Mesenchymal stem cell (in vitro differentiated cells and primary cell): Measurements from ENCODE around the gene SERP2. TPM values are rescaled to one million over a fixed set of nuclear protein-coding genes. Genes with fewer than 3 reads are reported as not detected.
"Not testable (repeated sequence)": the region's sequence is repeated elsewhere in the genome, so short reads cannot be mapped to it uniquely, and the experiment has no call there.

Source experiments
- DNase-seq: peaks from one replicate; pipeline ENCODE4 v3.0.0-alpha.2; 2013
- H2AFZ ChIP-seq: one replicate; pipeline ENCODE4 v1.6.1; 2013; ENCODE audit warnings: low read depth, mild to moderate bottlenecking, control low read depth, inconsistent platforms, low read length, moderate library complexity
- H2AK5ac ChIP-seq: 2 replicates; pipeline ENCODE4 v1.6.1; 2013; ENCODE audit warnings: low read length, moderate library complexity, mild to moderate bottlenecking, inconsistent platforms; ENCODE audit not compliant: severe bottlenecking
- H2BK120ac ChIP-seq: one replicate; pipeline ENCODE4 v1.6.1; 2013; ENCODE audit warnings: low read depth, mild to moderate bottlenecking, inconsistent platforms, low read length, moderate library complexity
- H2BK12ac ChIP-seq, 2 experiments: one replicate each; pipeline ENCODE4 v1.6.1; 2013; ENCODE audit warnings: inconsistent platforms in 2 of 2, low read length in 2 of 2, mild to moderate bottlenecking in 2 of 2, moderate library complexity in 2 of 2, control low read depth in 1 of 2
- H2BK15ac ChIP-seq: one replicate; pipeline ENCODE4 v1.6.1; 2013; ENCODE audit warnings: mild to moderate bottlenecking, low read depth, inconsistent platforms; ENCODE audit not compliant: poor library complexity, severe bottlenecking
- H2BK5ac ChIP-seq: 2 replicates; pipeline ENCODE4 v1.6.1; 2013; ENCODE audit warnings: low read depth, mild to moderate bottlenecking, low read length, control low read depth, inconsistent platforms; ENCODE audit not compliant: poor library complexity, severe bottlenecking
- H3K14ac ChIP-seq, 2 experiments: one replicate each; pipeline ENCODE4 v1.6.1; 2013; ENCODE audit warnings: inconsistent platforms in 2 of 2, low read length in 2 of 2, control low read depth in 1 of 2, mild to moderate bottlenecking in 1 of 2, moderate library complexity in 1 of 2
- H3K18ac ChIP-seq, 2 experiments: one replicate each; pipeline ENCODE4 v1.6.1; 2013; ENCODE audit warnings: inconsistent platforms in 2 of 2, low read length in 2 of 2, control low read depth in 1 of 2, low read depth in 1 of 2, mild to moderate bottlenecking in 1 of 2
- H3K23ac ChIP-seq, 2 experiments: one replicate each; pipeline ENCODE4 v1.6.1; 2013; ENCODE audit warnings: inconsistent platforms in 2 of 2, low read length in 2 of 2, mild to moderate bottlenecking in 2 of 2, moderate library complexity in 2 of 2, control low read depth in 1 of 2
- H3K27ac ChIP-seq: 2 replicates; pipeline ENCODE4 v1.5.1; 2013; ENCODE audit warnings: mild to moderate bottlenecking, moderate library complexity, low read length, control low read depth, inconsistent platforms; ENCODE audit not compliant: poor library complexity, severe bottlenecking
- H3K27me3 ChIP-seq, 2 experiments: 2 replicates each; pipeline versions ENCODE4 v1.6.1 to v1.7.0; 2013; ENCODE audit warnings: low read length in 2 of 2, mild to moderate bottlenecking in 2 of 2, moderate library complexity in 2 of 2, control low read depth in 1 of 2, inconsistent platforms in 1 of 2; ENCODE audit not compliant: control insufficient read depth in 1 of 2, insufficient read depth in 1 of 2
- H3K36me3 ChIP-seq, 2 experiments: 2 replicates each; pipeline versions ENCODE4 v1.6.1 to v1.7.0; 2013; ENCODE audit warnings: low read length in 2 of 2, control low read depth in 1 of 2, inconsistent platforms in 1 of 2, low read depth in 1 of 2, mild to moderate bottlenecking in 1 of 2; ENCODE audit not compliant: insufficient read depth in 2 of 2, control insufficient read depth in 1 of 2
- H3K4ac ChIP-seq, 2 experiments: one replicate each; pipeline ENCODE4 v1.6.1; 2013; ENCODE audit warnings: inconsistent platforms in 2 of 2, low read length in 2 of 2, mild to moderate bottlenecking in 2 of 2, moderate library complexity in 2 of 2, control low read depth in 1 of 2, low read depth in 1 of 2
- H3K4me1 ChIP-seq: 2 replicates; pipeline ENCODE4 v1.6.1; 2013; ENCODE audit warnings: low read depth, low read length, control low read depth; ENCODE audit not compliant: control insufficient read depth, insufficient read depth
- H3K4me2 ChIP-seq: 2 replicates; pipeline ENCODE4 v1.6.1; 2013; ENCODE audit warnings: low read length, mild to moderate bottlenecking, inconsistent platforms; ENCODE audit not compliant: poor library complexity, severe bottlenecking
- H3K4me3 ChIP-seq, 2 experiments: 2 replicates each; pipeline versions ENCODE4 v1.5.1 to v1.7.0; 2013; ENCODE audit warnings: low read length in 2 of 2, mild to moderate bottlenecking in 2 of 2, control low read depth in 1 of 2, low read depth in 1 of 2; ENCODE audit not compliant: insufficient read depth in 1 of 2
- H3K79me1 ChIP-seq: replicated peaks from 2 replicates; pipeline ENCODE4 v1.6.1; 2013; ENCODE audit warnings: mild to moderate bottlenecking, control low read depth, low read length, inconsistent platforms; ENCODE audit not compliant: poor library complexity, severe bottlenecking
- H3K9ac ChIP-seq: 2 replicates; pipeline ENCODE4 v1.7.0; 2013; ENCODE audit warnings: mild to moderate bottlenecking, low read length, moderate library complexity
- H3K9me3 ChIP-seq: 2 replicates; pipeline ENCODE4 v1.7.0; 2013; ENCODE audit warnings: mild to moderate bottlenecking, low read length; ENCODE audit not compliant: control insufficient read depth
- H4K8ac ChIP-seq: one replicate; pipeline ENCODE4 v1.6.1; 2013; ENCODE audit warnings: inconsistent platforms, mild to moderate bottlenecking, low read length, moderate library complexity
- H4K91ac ChIP-seq: one replicate; pipeline ENCODE4 v1.6.1; 2013; ENCODE audit warnings: mild to moderate bottlenecking, low read length, inconsistent platforms
- WGBS: methylation state at CpG from one replicate; pipeline ENCODE4 v1.1.7; 2013; ENCODE audit warnings: mixed read lengths; 5-methylcytosine and 5-hydroxymethylcytosine counted together
- polyA plus RNA-seq, 2 experiments: library from polyadenylated mRNA; stranded (reverse); fragments of 200-250 nt; gene quantifications; one replicate each; pipeline ENCODE4 v1.2.3, GENCODE V29; 2013

The SERP2 gene
- 3.4 TPM for polyA plus RNA-seq (2013, experiment 1 of 2)
- polyA plus RNA-seq (2013, experiment 2 of 2): 3.5 TPM

GRCh38 chr13:44373601-44374347, at the start of gene SERP2:
Gene SERP2 (plus strand): TSS chr13:44373824. CDS start chr13:44374026, 202 bp downstream.
- Histone ChIP-seq H2BK120ac (peak within 1 kb of the TSS; percentile 73), H3K4me1 (peaks cover 15% of the 10 kb centered on the region), H3K4ac (peak within 1 kb of the TSS; percentile 29 to 92), H3K36me3 (no peaks in the 10 kb centered on the region), H3K27me3 (no peaks in the 10 kb centered on the region), H3K4me3 (peak within 1 kb of the TSS; percentile 71 to 82), H3K23ac (peak within 1 kb of the TSS in 1 of 2 experiments; percentile 91), H2BK12ac (peak within 1 kb of the TSS in 1 of 2 experiments; percentile 88), H3K18ac (peak within 1 kb of the TSS; percentile 88 to 92), H2BK15ac (peak within 1 kb of the TSS; percentile 79), H4K8ac (peak within 1 kb of the TSS; percentile 99), H2BK5ac (no peak within 1 kb of the TSS), H2AK5ac (peak within 1 kb of the TSS; percentile 18), H2AFZ (peak within 1 kb of the TSS; percentile 89), H3K4me2 (peak within 1 kb of the TSS; percentile 88), H3K27ac (no peak within 1 kb of the TSS), H3K9ac (peak within 1 kb of the TSS; percentile 80), H4K91ac (peak within 1 kb of the TSS; percentile 70), H3K14ac (peak within 1 kb of the TSS in 1 of 2 experiments; percentile 95), H3K9me3 (no peaks in the 10 kb centered on the region), H3K79me1 (peaks cover 4% of the 10 kb centered on the region)
- WGBS: 5% methylated on average over 63 of the region's 83 CpGs
- DNase-seq: no peak

- Histone ChIP-seq H3K36me3 (no peaks in the 10 kb centered on the region), H3K9ac (no peak overlapping the region)
- DNase-seq: no peak
Measured at GRCh38 chr13:44326961-44327360, 46.7 kb upstream of the SERP2 start.

GRCh38 chr13:44329041-44329440, 44.6 kb upstream of the SERP2 start:
- not testable (repeated sequence) for H4K8ac ChIP-seq, H3K9me3 ChIP-seq, H3K36me3 ChIP-seq, H3K9ac ChIP-seq, H2BK15ac ChIP-seq, H3K27me3 ChIP-seq, H2BK120ac ChIP-seq, DNase-seq, H3K18ac ChIP-seq, H2AFZ ChIP-seq, H3K23ac ChIP-seq, H3K14ac ChIP-seq, H2BK12ac ChIP-seq, H3K27ac ChIP-seq, H4K91ac ChIP-seq, H3K4ac ChIP-seq, H3K4me2 ChIP-seq, H2AK5ac ChIP-seq, H2BK5ac ChIP-seq, H3K4me3 ChIP-seq, H3K79me1 ChIP-seq
- peaks cover 11% of the 10 kb centered on the region for H3K4me1 ChIP-seq

More at GRCh38 chr13:44326961-44327360, 46.7 kb upstream of the SERP2 start:
- no peak overlapping the region for H2BK12ac ChIP-seq
- no peak overlapping the region for H2BK120ac ChIP-seq
- no peaks in the 10 kb centered on the region for H3K79me1 ChIP-seq
- H3K4me2 ChIP-seq: no peak overlapping the region
- H3K4me3 ChIP-seq: no peak overlapping the region
- H2AFZ ChIP-seq: no peak overlapping the region
- H4K91ac ChIP-seq: no peak overlapping the region
- peak overlapping the region; percentile 41 for H2BK15ac ChIP-seq
- H3K18ac ChIP-seq: peak overlapping the region in 1 of 2 experiments; percentile 37
- no peak overlapping the region for H2BK5ac ChIP-seq
- 99% methylated on average over 2 of the region's 2 CpGs for WGBS
- no peak overlapping the region for H3K27ac ChIP-seq
- peaks cover 2% of the 10 kb centered on the region for H3K4me1 ChIP-seq
- H3K9me3 ChIP-seq: peaks cover 4% of the 10 kb centered on the region
- peak overlapping the region in 1 of 2 experiments; percentile 40 for H3K4ac ChIP-seq
- H3K14ac ChIP-seq: no peak overlapping the region
- H3K23ac ChIP-seq: no peak overlapping the region
- H2AK5ac ChIP-seq: no peak overlapping the region
- H4K8ac ChIP-seq: no peak overlapping the region
- H3K27me3 ChIP-seq: peaks cover 0 to 4% of the 10 kb centered on the region in 2 experiments

GRCh38 chr13:44329909-44330545, 43.6 kb upstream of the SERP2 start:
- no peak overlapping the region for H2BK5ac ChIP-seq
- DNase-seq: no peak
- no peak overlapping the region for H2BK15ac ChIP-seq
- H2BK12ac ChIP-seq: peak overlapping the region in 1 of 2 experiments; percentile 87
- H3K4me1 ChIP-seq: peaks cover 12% of the 10 kb centered on the region
- H3K18ac ChIP-seq: peak overlapping the region in 1 of 2 experiments; percentile 44
- H3K4ac ChIP-seq: no peak overlapping the region
- H3K27ac ChIP-seq: no peak overlapping the region
- no peak overlapping the region for H2AK5ac ChIP-seq
- peak overlapping the region in 1 of 2 experiments; percentile 89 for H3K14ac ChIP-seq
- H3K4me3 ChIP-seq: no peak overlapping the region
- no peak overlapping the region for H4K91ac ChIP-seq
- no peaks in the 10 kb centered on the region for H3K36me3 ChIP-seq
- no peak overlapping the region for H4K8ac ChIP-seq
- H3K9me3 ChIP-seq: peaks cover 3% of the 10 kb centered on the region
- WGBS: 94% methylated on average over 10 of the region's 10 CpGs
- H3K27me3 ChIP-seq: no peaks in the 10 kb centered on the region
- H2BK120ac ChIP-seq: no peak overlapping the region
- no peak overlapping the region for H2AFZ ChIP-seq
- H3K23ac ChIP-seq: peak overlapping the region in 1 of 2 experiments; percentile 79
- H3K4me2 ChIP-seq: no peak overlapping the region
- no peaks in the 10 kb centered on the region for H3K79me1 ChIP-seq
- H3K9ac ChIP-seq: no peak overlapping the region
